ENCODE results near the gene MYO7A.

The MYO7A gene

DNA sequence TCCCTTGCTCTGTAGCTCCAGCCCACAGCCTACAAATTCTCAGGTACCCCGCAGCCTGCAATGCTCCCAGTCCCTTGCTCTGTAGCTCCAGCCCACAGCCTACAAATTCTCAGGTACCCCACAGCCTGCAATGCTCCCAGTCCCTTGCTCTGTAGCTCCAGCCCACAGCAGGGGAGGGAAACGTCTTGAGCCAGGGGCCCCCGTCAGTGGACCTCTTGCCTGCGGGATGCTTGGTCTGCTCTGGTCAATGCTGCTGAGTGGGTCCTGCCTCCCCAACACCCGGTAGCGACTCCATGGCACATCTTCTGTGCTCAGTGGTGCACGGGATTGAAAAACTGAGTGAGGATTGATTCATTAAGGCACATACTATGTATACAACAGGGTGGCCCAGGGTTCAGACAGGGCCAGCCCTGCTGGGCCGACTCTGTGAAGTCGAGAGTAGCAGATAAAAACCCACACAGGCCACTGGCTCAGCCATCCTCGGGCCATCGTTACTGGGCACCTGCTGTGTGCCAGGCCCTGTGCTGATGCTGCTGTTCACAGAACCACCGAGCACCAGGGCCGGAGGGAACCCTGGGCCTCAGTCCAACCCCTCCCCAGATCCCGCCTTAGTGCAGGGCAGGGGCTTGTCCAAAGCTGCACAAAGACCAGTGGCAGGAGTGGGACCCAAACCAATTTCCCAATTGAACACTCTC is 69.7 kb downstream of the MYO7A start:
- TF ChIP-seq, protein P1, sequence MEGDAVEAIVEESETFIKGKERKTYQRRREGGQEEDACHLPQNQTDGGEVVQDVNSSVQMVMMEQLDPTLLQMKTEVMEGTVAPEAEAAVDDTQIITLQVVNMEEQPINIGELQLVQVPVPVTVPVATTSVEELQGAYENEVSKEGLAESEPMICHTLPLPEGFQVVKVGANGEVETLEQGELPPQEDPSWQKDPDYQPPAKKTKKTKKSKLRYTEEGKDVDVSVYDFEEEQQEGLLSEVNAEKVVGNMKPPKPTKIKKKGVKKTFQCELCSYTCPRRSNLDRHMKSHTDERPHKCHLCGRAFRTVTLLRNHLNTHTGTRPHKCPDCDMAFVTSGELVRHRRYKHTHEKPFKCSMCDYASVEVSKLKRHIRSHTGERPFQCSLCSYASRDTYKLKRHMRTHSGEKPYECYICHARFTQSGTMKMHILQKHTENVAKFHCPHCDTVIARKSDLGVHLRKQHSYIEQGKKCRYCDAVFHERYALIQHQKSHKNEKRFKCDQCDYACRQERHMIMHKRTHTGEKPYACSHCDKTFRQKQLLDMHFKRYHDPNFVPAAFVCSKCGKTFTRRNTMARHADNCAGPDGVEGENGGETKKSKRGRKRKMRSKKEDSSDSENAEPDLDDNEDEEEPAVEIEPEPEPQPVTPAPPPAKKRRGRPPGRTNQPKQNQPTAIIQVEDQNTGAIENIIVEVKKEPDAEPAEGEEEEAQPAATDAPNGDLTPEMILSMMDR (IDR thresholded peaks at IDR 0.05; ENCODE audit: borderline replicate concordance, control extremely low read depth, extremely low read depth, insufficient read depth, missing control alignments): no peak
- in situ Hi-C loops (cut with MboI; ENCODE audit: low sequenced_read_pairs, unreplicated experiment): loop anchor here (25.0 kb wide), 1 partner anchor 365 kb away; no protein-coding TSS in a partner anchor
- DNase-seq (ENCODE audit: low spot score): no peak

DNA sequence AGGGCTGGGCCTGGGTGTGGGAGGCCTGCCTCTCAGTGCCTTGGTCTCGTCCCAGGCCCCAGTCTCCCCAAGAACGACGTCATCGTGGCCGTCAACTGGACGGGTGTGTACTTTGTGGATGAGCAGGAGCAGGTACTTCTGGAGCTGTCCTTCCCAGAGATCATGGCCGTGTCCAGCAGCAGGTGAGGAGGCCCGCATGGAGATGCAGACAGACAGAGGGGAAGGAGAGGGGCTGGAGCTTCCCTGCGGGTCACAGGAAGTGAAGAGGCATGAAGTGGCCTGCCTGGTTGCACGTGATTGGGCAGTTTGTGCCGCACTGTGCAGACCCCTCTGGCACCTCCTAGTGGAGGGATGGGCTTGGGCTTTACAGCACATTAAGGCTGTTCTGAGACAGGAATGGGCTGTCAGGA is 70.4 kb downstream of the MYO7A start:
- TF ChIP-seq, protein P1 (IDR thresholded peaks at IDR 0.05; ENCODE audit: borderline replicate concordance, control extremely low read depth, extremely low read depth, insufficient read depth, missing control alignments): no peak
- no peak for DNase-seq (ENCODE audit: low spot score)
- in situ Hi-C loops (cut with MboI; ENCODE audit: low sequenced_read_pairs, unreplicated experiment): loop anchor here (25.0 kb wide), 1 partner anchor 364 kb away; no protein-coding TSS in a partner anchor

DNA sequence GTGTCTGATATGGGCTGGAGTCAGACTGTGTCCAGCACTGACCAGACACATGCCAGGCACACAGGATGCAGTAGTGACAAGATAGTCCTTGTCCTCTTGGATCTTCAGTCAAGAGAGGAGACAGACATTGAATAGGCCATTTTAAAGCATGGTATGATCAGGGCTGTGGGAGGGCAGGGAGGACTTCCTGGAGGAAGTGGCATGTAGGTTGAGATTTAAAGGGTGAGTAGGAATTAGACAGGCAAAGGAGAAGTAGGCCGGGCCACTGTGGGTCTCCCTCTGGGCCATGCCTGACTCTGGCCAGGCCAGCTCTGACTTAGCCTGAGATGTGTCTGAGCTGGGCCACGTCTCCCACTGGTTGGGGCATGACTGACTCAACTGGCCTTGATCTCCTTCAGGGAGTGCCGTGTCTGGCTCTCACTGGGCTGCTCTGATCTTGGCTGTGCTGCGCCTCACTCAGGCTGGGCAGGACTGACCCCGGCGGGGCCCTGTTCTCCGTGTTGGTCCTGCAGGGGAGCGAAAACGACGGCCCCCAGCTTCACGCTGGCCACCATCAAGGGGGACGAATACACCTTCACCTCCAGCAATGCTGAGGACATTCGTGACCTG is 71.2 kb downstream of the MYO7A start:
- TF ChIP-seq, protein P1 (IDR thresholded peaks at IDR 0.05; ENCODE audit: borderline replicate concordance, control extremely low read depth, extremely low read depth, insufficient read depth, missing control alignments): no peak
- in situ Hi-C loops (cut with MboI; ENCODE audit: low sequenced_read_pairs, unreplicated experiment): loop anchor here (25.0 kb wide), 1 partner anchor 363 kb away; no protein-coding TSS in a partner anchor
- DNase-seq (ENCODE audit: low spot score): no peak

DNA sequence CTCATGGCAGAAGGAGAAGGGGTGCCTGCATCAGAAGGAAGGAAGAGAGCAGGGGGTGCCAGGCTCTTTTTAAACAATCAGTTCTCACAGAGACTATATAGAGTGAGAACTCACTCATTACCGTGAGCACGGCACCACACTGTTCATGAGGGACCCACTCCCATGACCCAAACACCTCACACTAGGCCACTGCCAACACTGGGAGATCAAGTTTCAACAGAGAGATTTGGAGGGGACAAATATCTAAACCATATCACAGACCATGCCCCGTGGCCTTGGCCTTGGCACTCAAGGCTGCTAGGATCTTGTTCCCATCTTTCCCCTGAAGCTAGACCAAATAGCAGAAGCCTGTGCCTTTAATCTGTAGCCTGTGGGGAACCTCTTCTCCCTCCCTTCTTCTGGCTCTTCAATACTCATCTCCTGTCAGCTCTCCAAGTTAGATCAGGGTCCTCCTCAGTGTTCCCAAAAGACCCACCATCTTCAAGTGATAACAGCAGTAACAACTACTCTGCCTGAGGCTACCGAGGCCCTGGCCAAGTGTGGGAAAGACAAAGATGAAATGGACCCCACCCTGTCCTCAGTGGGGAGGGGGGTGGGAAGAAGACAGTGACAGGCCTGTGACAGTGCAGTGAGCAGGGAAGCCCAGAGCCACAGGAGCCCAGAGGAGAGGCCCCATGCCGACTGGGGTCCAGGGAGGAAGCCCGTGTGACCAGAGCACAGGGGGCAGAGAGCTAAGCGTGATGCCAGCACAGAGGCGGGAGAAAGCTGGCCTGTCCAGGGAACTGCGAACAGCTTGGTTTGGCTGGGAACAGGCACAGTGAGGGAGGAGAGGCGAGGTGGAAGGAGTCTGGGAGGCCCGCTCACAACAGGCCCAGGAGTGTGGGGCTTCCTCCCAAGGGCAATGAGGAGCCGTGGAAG is 72.6 kb downstream of the MYO7A start:
- in situ Hi-C loops (cut with MboI; ENCODE audit: low sequenced_read_pairs, unreplicated experiment): no loop called here
- no peak for DNase-seq (ENCODE audit: low spot score)
- TF ChIP-seq, protein P1 (IDR thresholded peaks at IDR 0.05; ENCODE audit: borderline replicate concordance, control extremely low read depth, extremely low read depth, insufficient read depth, missing control alignments): no peak

DNA sequence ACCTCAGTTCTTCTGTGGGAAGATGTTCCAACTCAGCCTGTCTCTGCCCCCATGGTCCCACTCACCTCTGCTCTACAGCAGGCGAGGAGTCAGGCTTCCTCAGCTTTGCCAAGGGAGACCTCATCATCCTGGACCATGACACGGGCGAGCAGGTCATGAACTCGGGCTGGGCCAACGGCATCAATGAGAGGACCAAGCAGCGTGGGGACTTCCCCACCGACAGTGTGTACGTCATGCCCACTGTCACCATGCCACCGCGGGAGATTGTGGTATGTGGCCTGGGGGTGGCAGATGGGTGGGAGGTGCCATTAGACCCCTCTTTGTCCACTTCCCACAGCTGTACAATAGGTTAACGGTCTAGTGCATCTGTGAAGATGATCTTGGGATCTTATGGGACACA is 73.3 kb downstream of the MYO7A start:
- TF ChIP-seq, protein P1 (IDR thresholded peaks at IDR 0.05; ENCODE audit: borderline replicate concordance, control extremely low read depth, extremely low read depth, insufficient read depth, missing control alignments): no peak
- in situ Hi-C loops (cut with MboI; ENCODE audit: low sequenced_read_pairs, unreplicated experiment): no loop called here
- DNase-seq (ENCODE audit: low spot score): no peak
